Nephron (organoid): ENCODE results near the gene CACNA1C.

Experiments used
- H3K27ac Mint-ChIP-seq, 3 experiments: 2 replicates each; pipeline ENCODE4 v1.8.0; 2020; ENCODE audit warnings: mixed read lengths in 3 of 3, mild to moderate bottlenecking in 2 of 3, moderate library complexity in 1 of 3
- H3K27me3 Mint-ChIP-seq: 2 replicates; pipeline ENCODE4 v1.8.0; 2021; ENCODE audit warnings: low read depth, mild to moderate bottlenecking, moderate library complexity, mixed read lengths
- H3K36me3 Mint-ChIP-seq: 2 replicates; pipeline ENCODE4 v1.8.0; 2020; ENCODE audit warnings: low read depth, mixed read lengths
- H3K4me1 Mint-ChIP-seq: 2 replicates; pipeline ENCODE4 v1.8.0; 2020; ENCODE audit warnings: mixed read lengths
- H3K4me3 Mint-ChIP-seq, 3 experiments: 2 replicates each; pipeline ENCODE4 v1.8.0; 2020; ENCODE audit warnings: mild to moderate bottlenecking in 3 of 3, mixed read lengths in 3 of 3, moderate library complexity in 2 of 3
- H3K9me3 Mint-ChIP-seq: 2 replicates; pipeline ENCODE4 v1.8.0; 2020; ENCODE audit warnings: mixed read lengths
- CTCF ChIP-seq, 3 experiments: fragments of 200-600 bp; sonication (generic); IDR thresholded peaks; one replicate each; pipeline ENCODE4 v1.5.0; 2021; ENCODE audit warnings: antibody characterized with exemption in 3 of 3; ENCODE audit not compliant: unreplicated experiment in 3 of 3

Gene CACNA1C

GRCh38 chr12:2242816-2243215 lies 190.0 kb downstream of the CACNA1C start:
- Mint-ChIP-seq H3K27me3 (peaks cover 28% of the 10 kb centered on the region), H3K36me3 (no peaks in the 10 kb centered on the region), H3K4me3 (no peak overlapping the region), H3K4me1 (peaks cover 32% of the 10 kb centered on the region), H3K27ac (no peak overlapping the region), H3K9me3 (no peaks in the 10 kb centered on the region)
- no peak for TF ChIP-seq CTCF (IDR thresholded peaks at IDR 0.05; ENCODE audit: unreplicated experiment in 3 of 3)

GRCh38 chr12:2243275-2243674 lies 190.5 kb downstream of the CACNA1C start:
- H3K27ac Mint-ChIP-seq, result no peak overlapping the region
- no peak overlapping the region for H3K4me3 Mint-ChIP-seq
- H3K9me3 Mint-ChIP-seq, result no peaks in the 10 kb centered on the region
- peaks cover 28% of the 10 kb centered on the region for H3K27me3 Mint-ChIP-seq
- H3K4me1 Mint-ChIP-seq, result peaks cover 32% of the 10 kb centered on the region
- TF ChIP-seq CTCF (IDR thresholded peaks at IDR 0.05; ENCODE audit: unreplicated experiment in 3 of 3), result no peak
- no peaks in the 10 kb centered on the region for H3K36me3 Mint-ChIP-seq

- Mint-ChIP-seq H3K27me3 (peaks cover 32% of the 10 kb centered on the region), H3K27ac (peak overlapping the region; percentile 28 to 87 (median 87)), H3K9me3 (no peaks in the 10 kb centered on the region)
Observed at GRCh38 chr12:2244013-2244861, 191.4 kb downstream of the CACNA1C start.

GRCh38 chr12:2246358-2246757 lies 193.6 kb downstream of the CACNA1C start:
- peaks cover 42% of the 10 kb centered on the region for H3K4me1 Mint-ChIP-seq
- no peak for TF ChIP-seq CTCF (IDR thresholded peaks at IDR 0.05; ENCODE audit: unreplicated experiment in 3 of 3)
- no peak overlapping the region for H3K27ac Mint-ChIP-seq
- no peaks in the 10 kb centered on the region for H3K36me3 Mint-ChIP-seq
- no peaks in the 10 kb centered on the region for H3K9me3 Mint-ChIP-seq
- peaks cover 21% of the 10 kb centered on the region for H3K27me3 Mint-ChIP-seq
- H3K4me3 Mint-ChIP-seq, result no peak overlapping the region

More at GRCh38 chr12:2244013-2244861, 191.4 kb downstream of the CACNA1C start:
- Mint-ChIP-seq H3K4me1 (peaks cover 36% of the 10 kb centered on the region), H3K36me3 (no peaks in the 10 kb centered on the region), H3K4me3 (no peak overlapping the region)
- no peak for TF ChIP-seq CTCF (IDR thresholded peaks at IDR 0.05; ENCODE audit: unreplicated experiment in 3 of 3)

GRCh38 chr12:2247120-2247519 lies 194.3 kb downstream of the CACNA1C start:
- H3K9me3 Mint-ChIP-seq, result no peaks in the 10 kb centered on the region
- H3K36me3 Mint-ChIP-seq, result no peaks in the 10 kb centered on the region
- TF ChIP-seq CTCF (IDR thresholded peaks at IDR 0.05; ENCODE audit: unreplicated experiment in 3 of 3), result no peak
- peaks cover 14% of the 10 kb centered on the region for H3K27me3 Mint-ChIP-seq
- H3K4me3 Mint-ChIP-seq, result no peak overlapping the region
- H3K4me1 Mint-ChIP-seq, result peaks cover 46% of the 10 kb centered on the region
- H3K27ac Mint-ChIP-seq, result peak overlapping the region in 2 of 3 experiments; percentile 14 to 81

- H3K36me3 Mint-ChIP-seq, result no peaks in the 10 kb centered on the region
- H3K9me3 Mint-ChIP-seq, result no peaks in the 10 kb centered on the region
- no peak overlapping the region for H3K4me3 Mint-ChIP-seq
- TF ChIP-seq CTCF (IDR thresholded peaks at IDR 0.05; ENCODE audit: unreplicated experiment in 3 of 3), result no peak
- peaks cover 49% of the 10 kb centered on the region for H3K4me1 Mint-ChIP-seq
- peaks cover 13% of the 10 kb centered on the region for H3K27me3 Mint-ChIP-seq
- peak overlapping the region in 2 of 3 experiments; percentile 81 to 89 for H3K27ac Mint-ChIP-seq
Observed at GRCh38 chr12:2247596-2247995, 194.8 kb downstream of the CACNA1C start.
